NCI-H1417 treated with DMSO at 0.1 percent for 48 hours (cell line): Measurements from ENCODE around the gene ALDH3A2.
"Not testable (repeated sequence)": the region's sequence is repeated elsewhere in the genome, so short reads cannot be mapped to it uniquely, and the experiment has no call there.

Source experiments
- DNase-seq: peaks from one replicate; lab custom pipeline; 2025; lab: John Stamatoyannopoulos, UW

Gene ALDH3A2

GRCh38 chr17:19651451-19652238 lies 3.1 kb downstream of the ALDH3A2 start:
- no peak for DNase-seq

DNA sequence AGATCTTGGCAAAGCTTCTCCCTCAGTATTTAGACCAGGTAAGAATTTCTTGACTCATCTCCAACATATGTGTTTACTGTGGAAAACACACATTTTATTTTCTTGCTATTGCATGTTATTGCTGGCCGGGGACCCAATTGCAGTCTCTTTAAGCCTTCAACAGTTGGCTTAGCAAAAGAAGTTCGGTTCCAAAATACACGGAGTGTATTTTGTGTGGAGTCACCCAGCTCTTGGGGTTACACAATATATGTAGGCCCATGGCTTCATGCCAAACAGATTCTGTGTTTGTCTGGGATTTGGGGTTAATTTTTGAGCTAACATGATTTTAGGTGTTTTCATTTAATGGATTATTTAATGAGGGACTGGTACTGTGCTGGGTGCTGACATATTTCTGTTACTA lies 4.0 kb downstream of the ALDH3A2 start:
- DNase-seq, result no peak

DNA sequence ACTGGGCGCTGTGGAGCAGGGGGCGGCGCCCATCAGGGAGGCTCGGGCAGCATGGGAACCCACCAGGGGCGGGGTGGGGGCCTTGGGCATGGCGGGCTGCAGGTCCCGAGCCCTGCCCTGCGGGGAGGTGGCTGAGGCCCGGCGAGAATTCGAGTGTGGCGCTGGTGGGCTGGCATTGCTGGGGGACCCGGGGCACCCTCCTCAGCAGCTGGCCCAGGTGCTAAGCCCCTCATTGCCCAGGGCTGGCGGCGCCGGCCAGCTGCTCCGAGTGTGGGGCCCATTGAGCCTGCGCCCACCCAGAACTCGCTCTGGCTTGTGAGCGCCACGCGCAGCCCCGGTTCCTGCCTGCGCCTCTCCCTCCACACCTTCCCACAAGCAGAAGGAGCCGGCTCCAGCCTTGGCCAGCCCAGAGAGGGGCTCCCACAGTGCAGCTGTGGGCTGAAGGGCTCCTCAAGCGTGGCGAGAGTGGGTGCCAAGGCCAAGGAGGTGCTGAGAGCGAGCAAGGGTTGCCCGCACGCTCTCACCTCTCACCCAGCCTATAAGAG lies 5.9 kb downstream of the ALDH3A2 start:
- no peak for DNase-seq

GRCh38 chr17:19654896-19655295 lies 6.3 kb downstream of the ALDH3A2 start:
- no peak for DNase-seq

DNA sequence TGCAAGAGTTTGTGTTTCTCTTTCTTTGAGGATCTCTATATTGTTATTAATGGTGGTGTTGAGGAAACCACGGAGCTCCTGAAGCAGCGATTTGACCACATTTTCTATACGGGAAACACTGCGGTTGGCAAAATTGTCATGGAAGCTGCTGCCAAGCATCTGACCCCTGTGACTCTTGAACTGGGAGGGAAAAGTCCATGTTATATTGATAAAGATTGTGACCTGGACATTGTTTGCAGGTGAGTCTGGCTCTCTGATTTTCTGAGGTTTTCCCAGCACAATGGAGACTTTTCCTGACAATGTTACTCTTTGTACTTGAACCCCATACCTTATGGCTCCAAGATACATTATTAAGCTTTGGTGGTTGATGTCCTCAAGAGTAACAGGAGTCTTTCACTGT lies 7.8 kb downstream of the ALDH3A2 start:
- no peak for DNase-seq

DNA sequence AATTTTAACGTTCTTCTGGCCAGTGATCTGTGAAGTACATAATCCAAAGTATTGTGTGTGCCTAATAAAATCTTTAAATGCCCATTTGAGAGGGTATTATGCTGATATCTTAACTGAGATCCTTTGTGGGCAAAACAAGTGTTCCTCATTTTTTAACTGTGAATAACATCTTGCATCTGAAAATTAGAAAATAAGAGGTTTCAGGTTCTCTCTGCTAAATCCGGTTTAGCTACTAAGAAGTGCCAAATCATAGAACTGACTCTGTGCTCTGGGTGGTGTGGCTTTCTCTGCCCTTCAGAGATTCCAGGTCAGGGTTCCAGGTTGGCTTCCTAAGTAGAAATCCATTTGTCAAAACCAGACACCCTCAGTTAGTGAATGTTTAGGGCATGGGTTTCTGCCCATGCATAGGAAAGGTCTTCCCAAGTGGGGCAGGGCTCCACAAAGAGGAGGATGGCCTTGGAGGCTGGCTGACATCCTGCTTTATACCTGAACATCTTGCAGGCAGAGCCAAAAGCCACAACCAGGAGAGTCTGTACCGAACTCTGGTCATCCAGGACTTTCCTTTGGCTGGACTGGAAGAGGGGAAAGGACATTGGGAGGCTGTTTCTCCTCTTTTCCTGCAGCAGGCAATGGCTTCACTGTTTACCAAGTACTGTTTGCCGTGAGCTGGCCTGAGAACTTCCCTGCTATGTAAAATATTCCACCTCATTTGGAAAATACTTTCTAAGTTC lies 8.5 kb downstream of the ALDH3A2 start:
- DNase-seq, result no peak

- no peak for DNase-seq
Measured at GRCh38 chr17:19659366-19660177, 11.0 kb downstream of the ALDH3A2 start.

GRCh38 chr17:19660219-19660870 lies 11.8 kb downstream of the ALDH3A2 start:
- DNase-seq, result no peak

DNA sequence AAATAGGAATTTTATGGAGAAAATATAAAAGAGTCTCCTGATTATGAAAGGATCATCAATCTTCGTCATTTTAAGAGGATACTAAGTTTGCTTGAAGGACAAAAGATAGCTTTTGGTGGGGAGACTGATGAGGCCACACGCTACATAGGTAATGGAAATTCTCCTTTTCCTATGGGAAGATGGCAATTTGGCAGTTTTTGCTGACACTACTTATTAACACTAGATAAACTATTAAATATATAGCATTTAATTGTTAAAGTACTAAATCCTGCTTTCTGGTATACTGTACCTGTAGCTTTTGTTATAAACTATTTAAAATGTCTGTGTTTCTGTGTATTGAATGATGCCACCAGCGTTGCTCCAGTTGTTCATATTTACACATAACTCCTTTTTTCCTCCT lies 12.6 kb downstream of the ALDH3A2 start:
- DNase-seq, result no peak

DNA sequence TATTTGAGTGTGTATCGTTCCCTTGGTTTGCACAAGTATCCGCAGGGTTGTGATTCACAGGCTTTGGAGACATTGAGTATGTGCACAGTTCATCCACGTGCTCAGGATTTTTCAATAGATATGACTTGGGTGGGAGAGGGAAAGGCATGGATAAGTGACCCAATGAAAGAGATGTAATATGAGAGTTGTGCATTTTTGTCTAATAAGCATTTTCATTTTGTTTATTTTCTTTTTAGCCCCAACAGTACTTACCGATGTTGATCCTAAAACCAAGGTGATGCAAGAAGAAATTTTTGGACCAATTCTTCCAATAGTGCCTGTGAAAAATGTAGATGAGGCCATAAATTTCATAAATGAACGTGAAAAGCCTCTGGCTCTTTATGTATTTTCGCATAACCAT lies 14.5 kb downstream of the ALDH3A2 start:
- no peak for DNase-seq

GRCh38 chr17:19664136-19664820 lies 15.7 kb downstream of the ALDH3A2 start:
- DNase-seq, result no peak

DNA sequence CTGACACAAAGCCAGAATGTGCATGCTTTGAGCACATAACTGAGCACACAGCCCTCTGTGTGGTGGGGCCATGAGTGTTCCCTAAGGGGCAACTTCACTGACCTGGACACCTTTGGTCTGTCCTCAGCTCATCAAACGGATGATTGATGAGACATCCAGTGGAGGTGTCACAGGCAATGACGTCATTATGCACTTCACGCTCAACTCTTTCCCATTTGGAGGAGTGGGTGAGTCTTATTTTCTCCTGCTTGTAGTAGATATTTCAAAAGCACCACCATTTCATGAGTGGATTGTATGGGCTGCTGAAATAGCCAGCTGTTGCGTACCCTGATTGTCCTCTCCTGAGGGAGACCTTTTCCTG lies 16.2 kb downstream of the ALDH3A2 start:
- DNase-seq, result no peak

DNA sequence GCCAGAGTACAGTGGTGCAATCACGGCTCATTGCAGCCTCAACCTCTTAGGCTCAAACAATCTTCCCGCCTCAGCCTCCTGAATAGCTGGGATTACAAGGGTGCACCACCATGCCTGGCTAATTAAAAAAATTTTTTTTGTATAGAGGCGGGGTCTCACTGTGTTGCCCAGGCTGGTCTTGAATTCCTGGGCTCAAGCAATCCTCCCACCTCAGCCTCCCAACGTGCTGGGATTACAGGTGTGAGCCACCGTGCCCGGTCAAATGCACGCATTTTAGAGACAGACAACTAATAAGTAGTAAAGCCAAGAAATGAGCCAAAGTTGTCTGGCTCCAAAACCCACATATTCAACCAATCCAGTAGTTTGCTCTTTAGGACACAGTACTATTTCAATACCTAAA lies 21.1 kb downstream of the ALDH3A2 start:
- DNase-seq, result not testable (repeated sequence)

DNA sequence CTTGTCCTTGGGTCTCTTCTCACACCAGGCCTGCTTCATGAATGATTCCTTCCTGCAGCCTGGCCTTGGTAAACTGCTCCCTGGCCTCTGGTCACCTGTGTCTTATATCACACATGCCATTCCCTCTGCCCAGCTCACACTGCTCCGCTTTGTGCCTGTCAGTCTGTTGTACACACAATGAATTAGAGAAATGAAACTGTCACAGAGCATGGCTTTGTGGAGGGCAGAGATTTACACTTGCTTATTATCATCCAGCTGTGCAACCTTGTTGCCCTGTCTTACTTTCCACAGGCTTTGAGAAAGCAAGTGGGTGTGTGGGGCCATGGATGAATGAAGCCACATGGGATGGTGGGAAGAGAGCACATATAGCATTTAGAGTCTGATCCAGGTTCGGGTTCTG lies 22.4 kb downstream of the ALDH3A2 start:
- DNase-seq, result no peak

DNA sequence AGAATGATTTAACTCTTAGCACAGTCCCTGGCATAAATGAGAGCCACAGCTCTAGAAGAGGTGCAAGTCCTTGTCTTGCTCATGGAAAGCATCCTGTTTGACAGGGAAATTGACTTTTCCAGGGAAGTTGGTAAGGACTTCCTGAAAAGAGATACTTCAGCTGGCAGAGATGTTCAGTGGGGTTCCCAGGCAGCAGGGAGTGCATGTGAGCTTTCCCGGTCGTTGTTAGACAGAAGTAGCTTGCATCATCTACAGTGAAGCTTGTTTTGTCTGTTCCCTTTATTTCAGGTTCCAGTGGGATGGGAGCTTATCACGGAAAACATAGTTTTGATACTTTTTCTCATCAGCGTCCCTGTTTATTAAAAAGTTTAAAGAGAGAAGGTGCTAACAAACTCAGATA lies 22.9 kb downstream of the ALDH3A2 start:
- DNase-seq, result no peak

- DNase-seq, result no peak
Measured at GRCh38 chr17:19672009-19672750, 23.6 kb downstream of the ALDH3A2 start.

- no peak for DNase-seq
Measured at GRCh38 chr17:19673623-19674022, 25.1 kb downstream of the ALDH3A2 start.

- DNase-seq, result no peak
Measured at GRCh38 chr17:19676896-19677295, 28.3 kb downstream of the ALDH3A2 start.

DNA sequence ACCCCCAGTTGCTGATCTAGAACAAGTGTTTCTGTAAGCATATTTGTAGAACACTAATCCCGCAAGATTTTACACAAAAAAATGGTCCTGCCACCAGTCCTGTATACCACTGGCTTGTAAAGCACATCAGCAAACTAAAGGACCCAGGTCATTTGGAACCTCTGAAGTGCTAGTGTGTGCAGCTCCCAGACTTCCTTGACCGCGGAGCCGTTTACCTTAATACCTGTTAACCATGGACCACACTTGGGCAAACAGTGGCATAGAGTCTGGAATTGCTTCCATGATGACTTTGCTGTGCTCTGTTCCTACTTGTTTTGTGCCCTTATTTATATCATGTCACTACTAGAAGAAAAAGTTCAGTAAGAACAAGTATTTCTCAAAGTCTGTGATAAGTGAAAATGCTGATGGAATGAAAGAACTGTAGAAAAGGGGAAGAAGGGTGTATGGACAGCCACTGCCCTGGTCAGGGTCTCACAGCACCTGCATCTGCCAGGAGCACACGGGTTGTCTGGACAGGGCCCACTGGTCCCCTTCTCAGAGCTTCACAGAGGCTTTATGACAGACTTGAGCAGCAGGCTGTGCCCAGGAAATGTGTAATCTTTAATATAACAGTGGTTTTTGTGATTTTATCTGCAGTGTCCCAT lies 29.3 kb downstream of the ALDH3A2 start:
- no peak for DNase-seq
